Stimulated activated naive CD8-positive, alpha-beta T cell treated with anti-CD3 and anti-CD28 coated beads, Interleukin-15, amount 100 ng/mL, for 72 hours (primary cell): ENCODE measurements around the gene ZNF691.
"Not testable (repeated sequence)": the region's sequence is repeated elsewhere in the genome, so short reads cannot be mapped to it uniquely, and the experiment has no call there.

ENCODE experiments used
- ATAC-seq: fragments of 150-1000 bp; cut with Tn5 transposase; 2 replicates; pipeline ENCODE4 v1.10.0; 2021; ENCODE audit warnings: mild to moderate bottlenecking, moderate library complexity
- DNase-seq, 2 donors: peaks; one replicate each; pipeline ENCODE4 v3.0.0; 2021 to 2022
- H3K27ac Mint-ChIP-seq, 2 donors: one replicate each; pipeline ENCODE4 v1.8.0; 2022; ENCODE audit warnings: mild to moderate bottlenecking in 2 of 2, mixed read lengths in 2 of 2, moderate library complexity in 2 of 2
- H3K27me3 Mint-ChIP-seq: one replicate; pipeline ENCODE4 v1.8.0; 2022; ENCODE audit warnings: mixed read lengths
- H3K4me1 Mint-ChIP-seq: one replicate; pipeline ENCODE4 v1.8.0; 2022; ENCODE audit warnings: mild to moderate bottlenecking, mixed read lengths
- H3K4me3 Mint-ChIP-seq, 2 donors: one replicate each; pipeline ENCODE4 v1.8.0; 2022; ENCODE audit warnings: mild to moderate bottlenecking in 2 of 2, mixed read lengths in 2 of 2, moderate library complexity in 1 of 2
- H3K9me3 Mint-ChIP-seq, 2 donors: one replicate each; pipeline ENCODE4 v1.8.0; 2022; ENCODE audit warnings: mixed read lengths in 2 of 2

Gene ZNF691

GRCh38 chr1:42845866-42846256 lies 552 bp upstream of the ZNF691 start:
- no peak for DNase-seq
- peak overlapping the region; percentile 85 to 94 for H3K4me3 Mint-ChIP-seq
- H3K27me3 Mint-ChIP-seq: no peaks in the 10 kb centered on the region
- H3K4me1 Mint-ChIP-seq: peaks cover 28% of the 10 kb centered on the region
- peak overlapping the region; percentile 72 to 74 for H3K27ac Mint-ChIP-seq
- H3K9me3 Mint-ChIP-seq: peaks cover 0 to 5% of the 10 kb centered on the region in 2 donors
- ATAC-seq: peak; percentile 29

- Mint-ChIP-seq H3K27me3 (no peaks in the 10 kb centered on the region), H3K27ac (peak overlapping the region; percentile 13 to 94), H3K4me1 (peaks cover 28% of the 10 kb centered on the region), H3K9me3 (peaks cover 0 to 5% of the 10 kb centered on the region in 2 donors), H3K4me3 (peak overlapping the region; percentile 85 to 94)
- no peak for DNase-seq
- ATAC-seq: no peak
Observed at GRCh38 chr1:42847111-42847595, 740 bp downstream of the ZNF691 start.

GRCh38 chr1:42847721-42848460 lies 1.5 kb downstream of the ZNF691 start:
- ATAC-seq (no peak), DNase-seq (no peak)
- Mint-ChIP-seq H3K27ac (peak overlapping the region in 1 of 2 donors; percentile 94), H3K27me3 (no peaks in the 10 kb centered on the region), H3K9me3 (peaks cover 0 to 5% of the 10 kb centered on the region in 2 donors), H3K4me1 (peaks cover 28% of the 10 kb centered on the region), H3K4me3 (peak overlapping the region; percentile 85 to 94)

GRCh38 chr1:42848823-42849537 lies 2.6 kb downstream of the ZNF691 start:
- DNase-seq (no peak), ATAC-seq (no peak)
- H3K9me3 Mint-ChIP-seq: peaks cover 0 to 5% of the 10 kb centered on the region in 2 donors
- peak overlapping the region; percentile 13 to 41 for H3K27ac Mint-ChIP-seq
- H3K4me1 Mint-ChIP-seq: peaks cover 28% of the 10 kb centered on the region
- H3K27me3 Mint-ChIP-seq: no peaks in the 10 kb centered on the region
- no peak overlapping the region for H3K4me3 Mint-ChIP-seq

- H3K27me3 Mint-ChIP-seq: no peaks in the 10 kb centered on the region
- H3K4me1 Mint-ChIP-seq: peaks cover 28% of the 10 kb centered on the region
- H3K9me3 Mint-ChIP-seq: peaks cover 0 to 5% of the 10 kb centered on the region in 2 donors
- no peak for DNase-seq
- H3K27ac Mint-ChIP-seq: peak overlapping the region in 1 of 2 donors; percentile 0
- no peak overlapping the region for H3K4me3 Mint-ChIP-seq
- ATAC-seq: no peak
Observed at GRCh38 chr1:42849944-42850343, 3.5 kb downstream of the ZNF691 start.

- ATAC-seq (no peak), DNase-seq (no peak)
- H3K4me3 Mint-ChIP-seq: no peak overlapping the region
- H3K9me3 Mint-ChIP-seq: peaks cover 0 to 5% of the 10 kb centered on the region in 2 donors
- H3K27me3 Mint-ChIP-seq: no peaks in the 10 kb centered on the region
- H3K4me1 Mint-ChIP-seq: peaks cover 28% of the 10 kb centered on the region
- H3K27ac Mint-ChIP-seq: no peak overlapping the region
Observed at GRCh38 chr1:42851420-42851819, 5.0 kb downstream of the ZNF691 start.

GRCh38 chr1:42851960-42852607 lies 5.7 kb downstream of the ZNF691 start:
- H3K27ac Mint-ChIP-seq: no peak overlapping the region
- H3K4me1 Mint-ChIP-seq: peaks cover 28% of the 10 kb centered on the region
- DNase-seq (no peak), ATAC-seq (no peak)
- H3K9me3 Mint-ChIP-seq: peaks cover 0 to 5% of the 10 kb centered on the region in 2 donors
- H3K27me3 Mint-ChIP-seq: no peaks in the 10 kb centered on the region
- H3K4me3 Mint-ChIP-seq: no peak overlapping the region

GRCh38 chr1:42852608-42852980 lies 6.2 kb downstream of the ZNF691 start:
- DNase-seq (no peak), ATAC-seq (no peak)
- Mint-ChIP-seq H3K4me3 (no peak overlapping the region), H3K27me3 (no peaks in the 10 kb centered on the region), H3K4me1 (peaks cover 24% of the 10 kb centered on the region), H3K27ac (no peak overlapping the region), H3K9me3 (peaks cover 0 to 5% of the 10 kb centered on the region in 2 donors)

- Mint-ChIP-seq H3K27me3 (no peaks in the 10 kb centered on the region), H3K4me3 (no peak overlapping the region), H3K27ac (no peak overlapping the region), H3K4me1 (peaks cover 16% of the 10 kb centered on the region), H3K9me3 (peaks cover 0 to 5% of the 10 kb centered on the region in 2 donors)
- no peak for DNase-seq
- ATAC-seq: no peak
Observed at GRCh38 chr1:42853116-42853884, 6.9 kb downstream of the ZNF691 start.

- H3K4me1 Mint-ChIP-seq, H3K27ac Mint-ChIP-seq, H3K4me3 Mint-ChIP-seq, ATAC-seq, DNase-seq: not testable (repeated sequence)
- Mint-ChIP-seq H3K27me3 (peaks cover 20% of the 10 kb centered on the region), H3K9me3 (peaks cover 0 to 11% of the 10 kb centered on the region in 2 donors)
Observed at GRCh38 chr1:42856554-42856953, 10.1 kb downstream of the ZNF691 start.

GRCh38 chr1:42859366-42859765 lies 13.0 kb downstream of the ZNF691 start:
- H3K4me3 Mint-ChIP-seq, H3K27ac Mint-ChIP-seq, ATAC-seq, H3K4me1 Mint-ChIP-seq, DNase-seq: not testable (repeated sequence)
- Mint-ChIP-seq H3K9me3 (peaks cover 0 to 11% of the 10 kb centered on the region in 2 donors), H3K27me3 (peaks cover 27% of the 10 kb centered on the region)

GRCh38 chr1:42860339-42861013 lies 14.1 kb downstream of the ZNF691 start:
- Mint-ChIP-seq H3K4me1 (no peaks in the 10 kb centered on the region), H3K27me3 (peaks cover 27% of the 10 kb centered on the region), H3K9me3 (peaks cover 0 to 11% of the 10 kb centered on the region in 2 donors)

GRCh38 chr1:42861014-42861399 lies 14.6 kb downstream of the ZNF691 start:
- DNase-seq: no peak
- no peak overlapping the region for H3K27ac Mint-ChIP-seq
- no peak for ATAC-seq
- H3K9me3 Mint-ChIP-seq: peaks cover 0 to 11% of the 10 kb centered on the region in 2 donors
- no peaks in the 10 kb centered on the region for H3K4me1 Mint-ChIP-seq
- peaks cover 27% of the 10 kb centered on the region for H3K27me3 Mint-ChIP-seq
- no peak overlapping the region for H3K4me3 Mint-ChIP-seq

More at GRCh38 chr1:42860339-42861013, 14.1 kb downstream of the ZNF691 start:
- Mint-ChIP-seq H3K4me3 (no peak overlapping the region), H3K27ac (no peak overlapping the region)
- DNase-seq: no peak
- ATAC-seq: no peak

GRCh38 chr1:42866549-42866948 lies 20.1 kb downstream of the ZNF691 start:
- no peak for ATAC-seq
- Mint-ChIP-seq H3K4me3 (no peak overlapping the region), H3K27ac (no peak overlapping the region), H3K4me1 (no peaks in the 10 kb centered on the region), H3K9me3 (no peaks in the 10 kb centered on the region), H3K27me3 (peaks cover 15% of the 10 kb centered on the region)
- no peak for DNase-seq
